Measurements from ENCODE around the gene CFAP20.
"Not testable (repeated sequence)": the region's sequence is repeated elsewhere in the genome, so short reads cannot be mapped to it uniquely, and the experiment has no call there.

The CFAP20 gene

GRCh38 chr16:58096249-58096648, 32.9 kb downstream of the CFAP20 start:
- no peak for DNase-seq (ENCODE audit: low read depth in 2 of 2)

GRCh38 chr16:58095575-58095960, 33.6 kb downstream of the CFAP20 start:
- DNase-seq (ENCODE audit: low read depth in 2 of 2), result not testable (repeated sequence)

DNA sequence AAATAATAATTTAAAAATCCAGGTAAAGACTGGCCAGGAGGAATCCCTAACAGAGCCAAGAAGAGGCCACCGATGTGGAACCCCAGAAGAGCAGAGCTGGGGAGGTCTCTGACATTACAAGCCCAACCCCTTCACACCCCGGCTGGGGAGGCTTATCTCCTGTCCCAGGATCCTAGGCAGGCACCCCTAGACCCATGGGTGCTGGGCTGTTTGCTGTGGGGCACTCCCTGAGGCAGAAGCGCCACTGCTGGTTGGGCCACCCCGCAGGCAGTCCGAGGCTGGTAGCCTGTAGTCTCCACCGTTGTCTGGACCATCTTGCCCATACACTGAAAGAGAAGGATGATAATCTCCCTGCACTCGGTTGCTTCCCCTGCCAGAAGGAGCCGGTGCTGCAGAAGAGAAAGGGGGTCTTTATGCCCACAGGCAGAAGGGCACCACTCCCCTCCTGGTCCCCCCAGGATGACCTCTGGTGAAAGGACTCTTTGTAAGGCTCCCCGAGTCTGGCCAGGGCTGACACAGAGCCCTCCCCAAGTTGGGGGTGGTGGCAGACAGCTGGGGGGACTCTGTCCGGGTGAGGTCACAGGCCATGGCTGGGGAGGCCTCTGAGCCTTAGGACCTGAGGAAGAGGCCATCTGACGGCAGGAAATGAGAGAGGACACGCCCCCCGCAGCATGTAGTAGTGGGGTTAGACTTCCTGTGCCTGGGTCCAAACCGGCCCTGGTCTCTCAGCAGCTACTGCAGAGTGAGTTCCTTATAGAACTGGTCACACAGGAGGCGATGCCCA, 34.2 kb downstream of the CFAP20 start:
- no peak for DNase-seq (ENCODE audit: low read depth in 2 of 2)

DNA sequence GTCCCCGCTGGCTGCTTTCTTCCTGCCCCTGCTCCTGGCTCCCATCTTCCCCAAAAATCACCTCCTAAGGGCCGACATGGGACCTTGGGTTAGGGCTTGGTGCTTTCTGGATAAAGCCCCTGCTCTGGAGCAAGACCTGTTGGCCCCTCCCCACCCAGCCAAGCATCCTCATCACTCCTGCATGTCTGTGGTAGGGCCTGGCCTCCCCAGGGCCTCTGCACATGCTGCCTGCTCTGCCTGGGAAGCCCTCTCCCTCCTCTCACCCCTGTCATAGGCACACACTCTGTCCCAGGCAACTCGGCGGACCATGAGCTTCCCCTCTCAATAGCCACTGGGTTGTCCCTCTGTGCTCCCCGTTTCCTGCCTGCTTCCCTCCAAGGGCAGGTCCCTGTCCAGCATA, 35.2 kb downstream of the CFAP20 start:
- DNase-seq (ENCODE audit: low read depth in 2 of 2), result no peak

DNA sequence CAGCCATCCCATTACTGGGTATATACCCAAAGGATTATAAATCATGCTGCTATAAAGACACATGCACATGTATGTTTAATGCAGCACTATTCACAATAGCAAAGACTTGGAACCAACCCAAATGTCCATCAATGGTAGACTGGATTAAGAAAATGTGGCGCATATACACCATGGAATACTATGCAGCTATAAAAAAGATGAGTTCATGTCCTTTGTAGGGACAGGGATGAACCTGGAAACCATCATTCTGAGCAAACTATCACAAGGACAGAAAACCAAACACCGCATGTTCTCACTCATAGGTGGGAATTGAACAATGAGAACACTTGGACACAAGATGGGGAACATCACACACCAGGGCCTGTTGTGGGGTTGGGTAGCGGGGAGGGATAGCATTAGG, 38.8 kb downstream of the CFAP20 start:
- not testable (repeated sequence) for DNase-seq (ENCODE audit: low read depth in 2 of 2)

DNA sequence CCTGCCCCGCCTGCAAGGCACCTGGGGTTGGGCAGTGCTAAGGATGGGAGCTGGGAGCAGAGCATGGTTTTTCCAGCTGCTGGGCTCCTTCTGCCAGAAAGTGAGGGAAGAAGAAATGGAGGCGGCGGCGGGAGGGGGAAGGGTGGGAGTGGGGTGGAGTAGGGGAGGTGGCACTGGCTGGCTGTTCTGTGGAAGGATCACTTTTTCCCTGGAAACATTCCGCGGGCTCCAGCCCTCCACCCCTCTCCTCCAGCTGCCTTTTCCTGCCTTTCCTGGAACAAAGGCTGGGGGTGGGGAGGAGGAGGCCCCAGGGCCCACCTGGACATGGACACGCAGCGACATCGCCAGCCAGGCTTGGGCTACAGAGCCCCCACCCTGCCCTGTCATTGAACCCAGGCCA, 41.1 kb downstream of the CFAP20 start:
- no peak for DNase-seq (ENCODE audit: low read depth in 2 of 2)

GRCh38 chr16:58087209-58087913, 41.8 kb downstream of the CFAP20 start:
- no peak for DNase-seq (ENCODE audit: low read depth in 2 of 2)

- DNase-seq (ENCODE audit: low read depth in 2 of 2), result no peak
Observed at GRCh38 chr16:58086381-58087208, 42.6 kb downstream of the CFAP20 start.

DNA sequence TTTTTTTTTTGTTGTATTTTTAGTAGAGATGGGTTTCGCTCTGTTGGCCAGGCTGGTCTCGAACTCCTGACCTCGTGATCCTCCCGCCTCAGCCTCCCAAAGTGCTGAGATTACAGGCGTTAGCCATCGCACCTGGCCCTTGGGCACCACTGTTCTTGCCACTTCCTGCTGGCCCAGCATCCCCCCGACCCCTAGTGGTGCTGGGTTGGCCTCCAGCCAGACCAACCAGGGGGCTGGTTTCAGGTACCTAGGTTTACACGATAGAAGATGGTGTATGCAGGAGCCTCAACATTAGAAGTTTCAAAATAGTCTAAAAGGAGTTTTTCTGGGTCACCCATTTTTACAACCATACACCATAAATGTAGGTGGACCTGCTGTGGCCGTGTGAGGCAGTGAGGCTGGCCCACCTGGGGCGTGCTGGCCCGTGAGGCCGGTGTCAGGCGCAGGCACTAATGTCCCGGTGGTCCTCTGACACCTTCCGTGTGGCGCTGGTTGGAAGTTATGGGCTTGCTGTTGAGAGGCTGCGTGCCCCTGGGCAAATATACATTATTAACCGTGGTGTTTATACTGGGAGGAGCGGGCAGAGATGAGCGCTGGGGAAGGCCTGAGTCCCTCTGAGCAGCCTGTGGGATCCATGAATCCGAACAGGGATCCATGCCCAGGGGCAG, 43.5 kb downstream of the CFAP20 start:
- no peak for DNase-seq (ENCODE audit: low read depth in 2 of 2)

- DNase-seq (ENCODE audit: low read depth in 2 of 2), result no peak
Observed at GRCh38 chr16:58085171-58085570, 44.0 kb downstream of the CFAP20 start.

DNA sequence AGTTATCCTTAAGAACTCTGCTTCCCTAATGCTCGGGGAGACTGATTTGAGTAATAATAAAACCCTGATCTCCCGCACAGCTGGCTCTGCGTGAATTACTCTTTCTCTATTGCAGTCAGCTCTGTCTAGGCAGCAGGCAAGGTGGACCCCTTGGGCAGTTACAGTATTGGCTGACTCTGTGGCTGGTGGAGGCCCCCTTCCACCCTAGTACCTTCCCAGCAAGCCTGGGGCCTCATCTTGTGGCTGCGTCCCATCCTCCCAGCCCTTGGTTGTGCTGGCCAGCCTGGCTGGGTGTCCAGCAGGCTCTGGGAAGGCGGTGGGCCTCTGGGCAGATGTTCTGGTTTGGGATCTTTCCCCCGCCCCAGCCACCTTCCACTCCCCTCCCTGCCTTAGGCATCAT, 44.5 kb downstream of the CFAP20 start:
- no peak for DNase-seq (ENCODE audit: low read depth in 2 of 2)

- DNase-seq (ENCODE audit: low read depth in 2 of 2), result no peak
Observed at GRCh38 chr16:58082381-58082780, 46.8 kb downstream of the CFAP20 start.

GRCh38 chr16:58080657-58081056, 48.5 kb downstream of the CFAP20 start:
- not testable (repeated sequence) for DNase-seq (ENCODE audit: low read depth in 2 of 2)

DNA sequence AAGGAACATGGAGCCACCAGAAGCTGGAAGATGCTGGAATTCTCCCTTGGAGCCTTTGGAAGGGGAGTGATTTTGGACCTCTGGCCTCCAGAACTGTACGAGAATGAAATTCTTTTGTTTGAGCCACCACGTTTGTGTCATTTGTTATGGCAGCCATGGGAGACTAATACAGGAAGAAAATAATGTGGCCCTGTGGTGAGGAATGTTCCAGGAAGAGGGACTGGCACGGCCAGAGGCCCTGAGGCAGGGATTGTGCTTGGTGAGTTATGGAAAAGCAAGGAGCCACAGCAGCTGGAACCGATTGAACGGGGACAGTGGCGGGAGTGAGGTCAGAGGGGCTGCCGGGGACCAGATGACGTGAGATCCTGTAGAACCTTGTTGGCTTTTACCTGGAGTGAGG, 51.4 kb downstream of the CFAP20 start:
- DNase-seq (ENCODE audit: low read depth in 2 of 2), result no peak

GRCh38 chr16:58076514-58076913, 52.7 kb downstream of the CFAP20 start:
- DNase-seq (ENCODE audit: low read depth in 2 of 2), result no peak

DNA sequence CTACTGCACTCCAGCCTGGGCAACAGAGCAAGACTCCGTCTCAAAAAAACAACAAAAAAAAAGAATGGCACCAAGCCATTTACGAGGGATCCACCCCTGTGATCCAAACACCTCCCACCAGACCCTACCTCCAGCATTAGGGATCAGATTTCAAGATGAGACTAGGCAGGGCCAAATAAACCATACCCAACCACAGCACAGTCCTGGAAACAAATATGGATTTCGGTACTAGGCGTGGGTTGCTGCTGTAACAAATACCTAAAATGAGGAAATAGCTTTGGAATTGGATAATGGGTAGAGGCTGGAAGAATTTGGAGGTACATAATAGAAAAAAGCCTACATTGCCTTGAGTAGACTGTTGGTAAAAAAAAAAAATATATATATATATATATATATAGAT, 54.5 kb downstream of the CFAP20 start:
- DNase-seq (ENCODE audit: low read depth in 2 of 2), result no peak

DNA sequence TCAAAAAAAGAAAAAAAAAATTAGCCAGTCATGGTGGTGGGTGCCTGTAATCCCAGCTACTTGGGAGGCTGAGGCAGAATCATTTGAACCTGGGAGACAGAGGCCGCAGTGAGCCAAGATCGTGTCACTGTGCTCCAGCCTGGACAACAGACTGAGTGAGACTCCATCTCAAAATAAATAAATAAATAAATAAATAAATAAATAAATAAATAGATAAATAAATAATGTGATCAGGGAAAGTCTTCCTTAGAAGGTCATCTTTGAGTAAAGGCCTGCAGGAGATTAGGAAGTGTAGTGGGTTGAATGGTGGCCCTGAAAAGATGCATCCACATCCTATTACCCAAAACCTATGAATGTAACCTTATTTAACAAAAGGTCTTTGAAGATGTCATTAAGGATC, 56.1 kb downstream of the CFAP20 start:
- not testable (repeated sequence) for DNase-seq (ENCODE audit: low read depth in 2 of 2)

DNA sequence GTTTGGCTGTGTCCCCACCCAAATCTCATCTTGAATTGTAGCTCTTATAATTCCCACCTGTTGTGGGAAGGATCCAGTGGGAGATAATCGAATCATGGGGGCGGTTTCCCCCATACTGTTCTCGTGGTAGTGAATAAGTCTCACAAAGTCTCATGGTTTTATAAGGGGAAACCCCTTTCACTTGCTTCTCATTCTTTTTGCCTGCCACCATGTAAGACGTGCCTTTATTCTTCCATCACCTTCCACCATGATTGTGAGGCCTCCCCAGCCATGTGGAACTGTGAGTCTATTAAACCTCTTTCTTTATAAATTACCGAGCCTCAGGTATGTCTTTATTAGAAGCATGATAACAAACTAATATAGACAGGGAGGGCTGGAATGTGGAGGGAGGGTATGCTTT, 57.0 kb downstream of the CFAP20 start:
- DNase-seq (ENCODE audit: low read depth in 2 of 2), result not testable (repeated sequence)

- DNase-seq (ENCODE audit: low read depth in 2 of 2), result no peak
Observed at GRCh38 chr16:58070585-58070984, 58.6 kb downstream of the CFAP20 start.

Data from stimulated activated CD8-positive, alpha-beta memory T cell treated with anti-CD3 and anti-CD28 coated beads, Interleukin-15, amount 100 ng/mL, for 4 hours (primary cell).